ENCODE measurements around the gene NCOA1. TPM values are rescaled to one million over a fixed set of nuclear protein-coding genes. Genes with fewer than 3 reads are reported as not detected.

Gene NCOA1
- polyA plus RNA-seq, 1 donor (not counting 4 experiments of a cell fraction or from before 2014, with no cell fraction given), result 5.0 TPM

DNA sequence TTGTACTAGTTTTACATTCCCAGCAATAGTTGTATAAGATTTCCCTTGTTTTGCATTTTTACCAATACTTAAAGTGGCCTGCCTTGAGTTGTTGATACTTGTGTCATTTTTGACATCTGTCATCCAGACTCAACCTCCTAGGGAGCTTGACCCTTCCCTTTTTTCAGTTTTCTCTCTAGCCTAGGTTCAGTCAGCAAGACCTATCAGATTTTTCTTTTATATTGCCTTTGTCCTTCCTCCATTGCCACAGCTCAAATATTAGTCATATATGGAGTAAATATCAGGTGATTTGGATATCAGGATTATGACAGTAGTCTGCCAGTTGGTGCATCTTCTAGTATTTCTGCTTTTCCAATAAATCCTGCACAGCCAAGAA is 315.6 kb downstream of the NCOA1 start:
- peaks cover 5% of the 10 kb centered on the region for H3K4me1 ChIP-seq (ENCODE audit: control insufficient read depth, extremely low read depth, insufficient read depth, low read length)
- H3K79me2 ChIP-seq (ENCODE audit: control insufficient read depth, insufficient read depth, low read length), result peaks cover 42% of the 10 kb centered on the region
- dilution Hi-C loops (cut with MboI; ENCODE audit: extremely low pct_ligation_motif_present, low sequenced_read_pairs), result no loop called here
- no peak for FAIRE-seq
- no peak for DNase-seq (ENCODE audit: low read depth, low spot score)
- H2AFZ ChIP-seq (ENCODE audit: control insufficient read depth, low read length), result no peak overlapping the region
- H3K9me1 ChIP-seq (ENCODE audit: control insufficient read depth, extremely low read depth, insufficient read depth, low read length), result no peaks in the 10 kb centered on the region
- H3K4me3 ChIP-seq (ENCODE audit: control insufficient read depth in 2 of 3, extremely low read depth in 1 of 3, insufficient read depth in 2 of 3, low read depth in 1 of 3, low read length in 3 of 3), result no peak overlapping the region
- no peaks in the 10 kb centered on the region for H3K27me3 ChIP-seq (ENCODE audit: control insufficient read depth, extremely low read depth, insufficient read depth, low read length)
- peaks cover 0 to 3% of the 10 kb centered on the region in 2 experiments for H3K36me3 ChIP-seq (ENCODE audit: control insufficient read depth in 2 of 2, extremely low read depth in 1 of 2, insufficient read depth in 2 of 2, low read length in 2 of 2)
- TF ChIP-seq, protein P1, sequence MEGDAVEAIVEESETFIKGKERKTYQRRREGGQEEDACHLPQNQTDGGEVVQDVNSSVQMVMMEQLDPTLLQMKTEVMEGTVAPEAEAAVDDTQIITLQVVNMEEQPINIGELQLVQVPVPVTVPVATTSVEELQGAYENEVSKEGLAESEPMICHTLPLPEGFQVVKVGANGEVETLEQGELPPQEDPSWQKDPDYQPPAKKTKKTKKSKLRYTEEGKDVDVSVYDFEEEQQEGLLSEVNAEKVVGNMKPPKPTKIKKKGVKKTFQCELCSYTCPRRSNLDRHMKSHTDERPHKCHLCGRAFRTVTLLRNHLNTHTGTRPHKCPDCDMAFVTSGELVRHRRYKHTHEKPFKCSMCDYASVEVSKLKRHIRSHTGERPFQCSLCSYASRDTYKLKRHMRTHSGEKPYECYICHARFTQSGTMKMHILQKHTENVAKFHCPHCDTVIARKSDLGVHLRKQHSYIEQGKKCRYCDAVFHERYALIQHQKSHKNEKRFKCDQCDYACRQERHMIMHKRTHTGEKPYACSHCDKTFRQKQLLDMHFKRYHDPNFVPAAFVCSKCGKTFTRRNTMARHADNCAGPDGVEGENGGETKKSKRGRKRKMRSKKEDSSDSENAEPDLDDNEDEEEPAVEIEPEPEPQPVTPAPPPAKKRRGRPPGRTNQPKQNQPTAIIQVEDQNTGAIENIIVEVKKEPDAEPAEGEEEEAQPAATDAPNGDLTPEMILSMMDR (optimal IDR thresholded peaks at IDR 0.05 in 1 of 3, IDR thresholded peaks at IDR 0.05 in 1 of 3, conservative IDR thresholded peaks at IDR 0.05 in 1 of 3; ENCODE audit: extremely low read depth in 1 of 3, insufficient read depth in 2 of 3, low read length in 3 of 3), result no peak
- no peak for TF ChIP-seq EZH2 (IDR thresholded peaks at IDR 0.05; ENCODE audit: low read length)
- no peak overlapping the region for H3K4me2 ChIP-seq (ENCODE audit: control insufficient read depth, extremely low read depth, insufficient read depth, low read depth, low read length)
- H3K9me3 ChIP-seq (ENCODE audit: control insufficient read depth, low read depth, low read length), result no peaks in the 10 kb centered on the region
- peak overlapping the region; percentile 47 for H3K27ac ChIP-seq (ENCODE audit: control insufficient read depth, insufficient read depth, low read length)
- H3K9ac ChIP-seq (ENCODE audit: control insufficient read depth, extremely low read depth, insufficient read depth, low read length), result no peak overlapping the region
- H4K20me1 ChIP-seq (ENCODE audit: control insufficient read depth, extremely low read depth, insufficient read depth, low read length), result no peaks in the 10 kb centered on the region

DNA sequence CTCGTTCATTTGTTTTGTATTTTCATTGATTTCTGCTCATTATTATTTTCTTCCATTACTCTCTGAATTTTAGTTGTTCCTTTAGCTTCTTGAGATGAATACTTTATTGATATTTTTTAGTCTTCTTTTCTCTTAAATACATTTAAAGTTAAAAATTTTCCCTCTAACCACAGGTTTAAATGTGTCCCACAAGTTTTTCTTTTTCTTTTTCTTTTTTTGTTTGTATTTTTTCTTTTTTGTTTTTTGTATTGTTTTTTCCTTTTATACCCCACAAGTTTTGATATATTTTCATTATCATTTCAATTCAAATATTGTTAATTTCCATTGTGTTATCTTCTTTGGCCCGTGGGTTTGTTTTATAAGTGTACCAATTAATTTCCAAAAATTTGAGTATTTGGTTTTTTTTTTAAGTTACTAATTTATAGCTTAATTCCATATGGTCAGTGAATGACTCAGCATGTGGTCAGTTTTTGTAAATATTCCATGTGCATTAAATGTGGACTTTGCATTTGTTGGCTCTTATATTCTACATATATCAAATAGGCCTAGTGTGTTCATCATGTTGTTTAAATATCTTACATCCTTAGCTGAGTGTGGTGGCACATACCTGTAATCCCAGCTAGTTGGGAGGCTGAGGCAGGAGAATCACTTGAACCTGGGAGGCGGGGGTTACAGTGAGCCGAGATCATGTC is 318.4 kb downstream of the NCOA1 start:
- Histone ChIP-seq H3K9ac (ENCODE audit: control insufficient read depth, extremely low read depth, insufficient read depth, low read length) (no peak overlapping the region), H3K9me1 (ENCODE audit: control insufficient read depth, extremely low read depth, insufficient read depth, low read length) (no peaks in the 10 kb centered on the region), H3K4me2 (ENCODE audit: control insufficient read depth, extremely low read depth, insufficient read depth, low read depth, low read length) (no peak overlapping the region), H3K4me3 (ENCODE audit: control insufficient read depth in 2 of 3, extremely low read depth in 1 of 3, insufficient read depth in 2 of 3, low read depth in 1 of 3, low read length in 3 of 3) (no peak overlapping the region), H3K9me3 (ENCODE audit: control insufficient read depth, low read depth, low read length) (no peaks in the 10 kb centered on the region), H3K27ac (ENCODE audit: control insufficient read depth, insufficient read depth, low read length) (no peak overlapping the region), H3K27me3 (ENCODE audit: control insufficient read depth, extremely low read depth, insufficient read depth, low read length) (no peaks in the 10 kb centered on the region), H3K4me1 (ENCODE audit: control insufficient read depth, extremely low read depth, insufficient read depth, low read length) (peaks cover 5% of the 10 kb centered on the region), H3K79me2 (ENCODE audit: control insufficient read depth, insufficient read depth, low read length) (peaks cover 64% of the 10 kb centered on the region), H4K20me1 (ENCODE audit: control insufficient read depth, extremely low read depth, insufficient read depth, low read length) (no peaks in the 10 kb centered on the region), H2AFZ (ENCODE audit: control insufficient read depth, low read length) (no peak overlapping the region), H3K36me3 (ENCODE audit: control insufficient read depth in 2 of 2, extremely low read depth in 1 of 2, insufficient read depth in 2 of 2, low read length in 2 of 2) (peaks cover 0 to 3% of the 10 kb centered on the region in 2 experiments)
- dilution Hi-C loops (cut with MboI; ENCODE audit: extremely low pct_ligation_motif_present, low sequenced_read_pairs), result no loop called here
- no peak for FAIRE-seq
- TF ChIP-seq, protein P1 (optimal IDR thresholded peaks at IDR 0.05 in 1 of 3, IDR thresholded peaks at IDR 0.05 in 1 of 3, conservative IDR thresholded peaks at IDR 0.05 in 1 of 3; ENCODE audit: extremely low read depth in 1 of 3, insufficient read depth in 2 of 3, low read length in 3 of 3), result no peak
- no peak for TF ChIP-seq EZH2 (IDR thresholded peaks at IDR 0.05; ENCODE audit: low read length)
- DNase-seq (ENCODE audit: low read depth, low spot score), result no peak

All from keratinocyte (primary cell).